Right kidney (tissue), 1 donor: ENCODE measurements around the gene FBXL16.

Source experiments
- DNase-seq: peaks from one replicate; pipeline ENCODE4 v3.0.0-alpha.2; 2016

Gene FBXL16

DNA sequence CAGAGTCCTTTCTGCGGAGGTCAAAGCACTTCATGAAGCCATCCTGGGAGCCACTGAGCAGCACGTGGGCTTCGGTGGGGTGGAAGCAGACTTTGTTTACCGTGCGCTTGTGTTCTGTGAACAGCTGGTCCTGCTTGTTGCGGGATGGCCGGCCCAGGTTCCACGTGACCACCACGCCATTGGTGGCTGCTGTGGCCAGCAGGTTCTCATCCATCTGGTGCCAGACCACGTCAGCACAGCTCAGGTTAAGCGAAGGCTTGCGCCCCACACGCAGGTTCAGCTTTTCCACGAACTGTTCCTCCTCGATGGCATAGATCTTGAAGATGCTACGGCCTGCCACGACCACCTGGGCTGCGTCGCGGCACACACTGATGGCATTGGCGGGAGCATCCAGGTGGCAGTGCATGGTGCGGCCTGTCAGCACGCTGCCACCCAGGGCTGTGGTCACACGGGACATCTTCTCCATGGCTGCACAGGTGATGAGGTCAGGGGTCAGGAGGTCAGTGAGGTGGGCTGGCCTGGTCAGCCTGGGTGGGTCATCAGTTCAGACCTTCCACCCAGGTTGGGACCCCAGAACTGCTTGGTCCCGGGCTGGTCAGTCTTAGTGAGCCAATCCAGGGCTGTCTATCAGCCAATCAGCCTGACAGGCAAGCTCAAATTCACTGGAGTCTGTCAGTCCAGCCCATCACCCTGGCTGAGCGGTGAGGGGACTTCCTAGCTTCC, 16.3 kb downstream of the FBXL16 start:
- no peak for DNase-seq

DNA sequence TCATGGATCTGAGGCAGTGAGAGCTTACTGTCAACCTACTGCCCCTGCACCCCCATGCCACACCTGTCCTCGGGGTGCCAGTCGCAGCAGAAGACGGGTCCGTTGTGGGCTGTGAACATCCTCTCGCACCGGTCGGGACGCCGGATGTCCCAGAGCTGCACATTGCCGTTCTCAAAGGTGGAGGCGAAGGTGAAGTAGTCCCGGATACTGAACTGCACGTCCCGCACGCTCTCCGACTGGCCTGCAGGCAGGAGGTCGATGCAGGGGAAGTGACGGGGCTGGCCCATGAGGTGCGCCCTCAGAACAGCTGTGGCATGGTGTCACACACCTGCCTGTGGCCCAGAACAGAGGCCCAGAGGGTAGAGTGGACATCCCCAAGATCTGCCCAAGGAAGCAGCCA, 18.1 kb downstream of the FBXL16 start:
- no peak for DNase-seq

- DNase-seq, result no peak
Measured at GRCh38 chr16:686459-687260, 18.9 kb downstream of the FBXL16 start.

DNA sequence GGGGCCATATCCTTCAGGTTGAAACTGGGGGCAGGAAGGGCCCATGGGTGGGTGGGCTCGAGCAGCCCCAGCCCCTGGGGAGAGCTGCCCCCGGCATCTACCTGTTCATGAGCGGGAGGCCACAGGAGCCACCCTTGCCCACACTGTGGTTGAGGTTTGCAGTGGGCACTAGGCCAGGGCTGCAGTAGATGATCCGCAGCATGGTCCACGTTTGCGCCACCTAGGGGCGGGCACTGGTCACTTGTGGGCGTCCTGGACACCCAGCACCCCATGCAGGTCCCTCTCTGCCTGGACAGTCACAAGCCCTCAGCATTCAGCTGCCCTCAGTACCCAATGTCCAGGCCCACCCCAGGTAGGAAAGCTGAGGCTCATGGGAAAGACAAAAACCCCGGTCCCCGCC, 19.6 kb downstream of the FBXL16 start:
- no peak for DNase-seq

- DNase-seq, result no peak
Measured at GRCh38 chr16:684961-685696, 20.5 kb downstream of the FBXL16 start.

GRCh38 chr16:684071-684794, 21.4 kb downstream of the FBXL16 start, which contains the start of gene JMJD8:
JMJD8 (minus strand) TSS chr16:684334; CDS start chr16:684319, 15 bp downstream.
- DNase-seq, result peak; percentile 88

DNA sequence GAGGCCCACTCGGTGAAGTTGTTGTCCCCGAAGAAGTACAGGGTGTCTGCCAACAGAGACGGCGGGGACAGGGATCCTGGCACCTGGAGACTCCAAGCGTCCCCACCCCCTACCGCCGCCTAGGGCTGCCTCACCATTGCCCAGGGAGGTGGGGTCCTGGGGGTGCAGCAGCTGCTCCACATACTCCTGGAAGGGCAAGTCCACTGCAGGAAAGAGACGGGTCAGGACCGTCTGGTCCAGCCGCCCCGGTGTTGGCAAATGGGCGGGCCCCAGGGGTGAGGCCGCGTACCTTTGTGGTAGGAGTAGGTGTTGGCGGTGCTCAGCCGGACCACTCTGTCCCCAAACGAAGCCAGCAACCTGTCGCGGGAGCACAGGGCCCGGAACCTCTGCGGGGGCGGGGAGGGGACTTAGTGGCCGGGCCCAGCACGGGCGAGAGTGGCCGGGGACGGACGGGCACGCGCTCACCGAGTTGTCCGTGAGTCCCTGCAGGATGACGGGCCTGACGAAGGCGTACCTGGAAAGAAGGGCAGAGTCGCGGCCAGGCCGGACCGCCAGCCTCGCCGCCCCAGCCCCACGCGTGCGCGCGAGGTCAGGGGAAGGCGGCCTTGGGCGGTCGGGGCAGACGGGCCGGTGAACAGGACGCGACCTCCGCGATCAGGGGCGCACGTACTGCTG, 22.1 kb downstream of the FBXL16 start:
- DNase-seq, result no peak

DNA sequence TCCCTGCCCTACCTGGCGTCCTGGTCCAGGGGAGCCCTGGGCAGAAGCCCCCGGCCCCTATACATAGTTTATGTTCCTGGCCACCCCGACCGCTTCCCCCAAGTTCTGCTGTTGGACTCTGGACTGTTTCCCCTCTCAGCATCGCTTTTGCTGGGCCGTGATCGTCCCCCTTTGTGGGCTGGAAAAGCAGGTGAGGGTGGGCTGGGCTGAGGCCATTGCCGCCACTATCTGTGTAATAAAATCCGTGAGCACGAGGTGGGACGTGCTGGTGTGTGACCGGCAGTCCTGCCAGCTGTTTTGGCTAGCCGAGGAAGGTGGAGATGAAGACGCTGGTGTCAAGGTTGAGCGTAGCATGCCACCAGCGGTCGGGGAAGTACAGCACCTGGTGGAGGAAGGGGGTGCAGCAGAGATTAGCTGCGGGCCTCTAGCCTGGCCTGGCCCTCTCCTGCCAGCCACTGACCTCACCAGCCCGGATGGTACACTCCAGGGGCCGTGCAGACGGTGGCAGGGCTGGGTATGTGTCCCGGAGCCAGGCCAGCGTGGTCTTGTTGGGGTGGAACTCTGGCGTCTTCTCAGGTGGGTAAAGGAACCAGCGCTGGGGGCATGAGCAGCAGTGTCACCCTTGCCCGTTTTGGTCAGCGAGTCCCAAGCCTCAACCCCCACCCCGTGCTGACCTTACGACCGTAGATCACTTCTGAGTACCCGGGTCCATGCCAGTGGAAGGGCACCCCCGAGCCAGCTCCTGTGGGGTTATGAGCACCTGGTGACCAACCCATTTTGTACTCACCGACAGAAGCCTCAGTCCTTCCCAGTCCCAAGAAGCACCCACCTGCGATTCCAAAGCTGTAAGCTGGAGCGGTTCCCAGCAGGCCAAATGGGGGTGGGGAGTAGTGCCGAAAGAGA, 22.9 kb downstream of the FBXL16 start:
- DNase-seq, result no peak

- no peak for DNase-seq
Measured at GRCh38 chr16:681746-682427, 23.7 kb downstream of the FBXL16 start.

DNA sequence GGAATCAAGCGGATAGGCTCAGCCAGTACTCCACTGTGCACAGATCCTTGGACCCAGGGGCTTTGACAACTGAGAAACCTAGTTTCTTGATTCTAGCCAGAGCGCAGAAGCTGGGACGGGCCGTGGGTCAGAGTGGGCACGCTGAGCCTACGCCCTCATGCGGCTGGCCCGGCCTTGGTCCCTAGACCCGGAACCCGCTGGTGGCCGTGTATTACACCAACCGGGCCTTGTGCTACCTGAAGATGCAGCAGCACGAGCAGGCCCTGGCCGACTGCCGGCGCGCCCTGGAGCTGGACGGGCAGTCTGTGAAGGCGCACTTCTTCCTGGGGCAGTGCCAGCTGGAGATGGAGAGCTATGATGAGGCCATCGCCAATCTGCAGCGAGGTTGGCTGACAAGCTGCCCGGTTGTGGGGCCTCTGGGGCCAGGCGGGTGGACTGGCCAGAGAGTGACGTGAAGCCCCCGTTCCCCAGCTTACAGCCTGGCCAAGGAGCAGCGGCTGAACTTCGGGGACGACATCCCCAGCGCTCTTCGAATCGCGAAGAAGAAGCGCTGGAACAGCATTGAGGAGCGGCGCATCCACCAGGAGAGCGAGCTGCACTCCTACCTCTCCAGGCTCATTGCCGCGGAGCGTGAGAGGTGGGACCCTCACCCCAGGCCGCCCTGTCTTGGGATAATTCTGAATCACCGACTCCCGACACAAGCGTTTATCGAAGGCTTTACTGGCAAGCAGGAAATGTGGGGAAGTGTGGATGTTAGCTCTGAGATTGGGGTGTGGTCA, 24.4 kb downstream of the FBXL16 start:
- DNase-seq, result no peak

GRCh38 chr16:680625-680945, 25.0 kb downstream of the FBXL16 start:
- no peak for DNase-seq

DNA sequence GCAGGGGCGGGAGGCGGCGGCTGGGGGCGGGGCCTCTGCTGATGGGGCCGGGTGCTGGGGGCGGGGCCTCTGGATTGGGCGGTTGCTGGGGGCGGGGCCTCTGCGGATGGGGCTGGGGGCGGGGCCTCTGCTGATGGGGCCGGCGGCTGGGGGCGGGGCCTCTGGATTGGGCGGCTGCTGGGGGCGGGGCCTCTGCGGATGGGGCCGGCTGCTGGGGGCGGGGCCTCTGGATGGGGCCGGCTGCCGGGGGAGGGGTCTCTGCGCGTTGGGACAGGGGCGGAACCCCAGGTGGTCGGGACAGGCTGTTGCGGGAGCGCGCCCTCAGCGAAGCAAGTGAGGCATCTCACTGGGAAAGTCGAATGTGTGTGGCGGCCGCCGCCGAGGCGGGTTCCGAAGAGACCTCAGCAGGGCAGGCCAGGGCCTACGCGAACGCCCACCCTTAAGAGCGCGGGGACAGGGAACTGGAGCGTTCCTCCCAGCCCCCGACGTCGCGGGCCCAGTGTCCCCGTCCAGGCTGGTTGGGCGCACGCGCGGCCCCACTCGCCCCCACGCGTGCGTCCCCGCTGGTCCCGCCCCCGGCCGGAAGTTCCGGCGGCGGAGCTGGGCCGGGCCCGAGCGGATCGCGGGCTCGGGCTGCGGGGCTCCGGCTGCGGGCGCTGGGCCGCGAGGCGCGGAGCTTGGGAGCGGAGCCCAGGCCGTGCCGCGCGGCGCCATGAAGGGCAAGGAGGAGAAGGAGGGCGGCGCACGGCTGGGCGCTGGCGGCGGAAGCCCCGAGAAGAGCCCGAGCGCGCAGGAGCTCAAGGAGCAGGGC, 25.6 kb downstream of the FBXL16 start, which contains the start of gene STUB1:
Gene STUB1, plus strand, starts transcription at position 597 of the 811 bp plus-strand sequence. Its CDS starts 116 bp downstream, at position 713.
- DNase-seq, result peak; percentile 90

DNA sequence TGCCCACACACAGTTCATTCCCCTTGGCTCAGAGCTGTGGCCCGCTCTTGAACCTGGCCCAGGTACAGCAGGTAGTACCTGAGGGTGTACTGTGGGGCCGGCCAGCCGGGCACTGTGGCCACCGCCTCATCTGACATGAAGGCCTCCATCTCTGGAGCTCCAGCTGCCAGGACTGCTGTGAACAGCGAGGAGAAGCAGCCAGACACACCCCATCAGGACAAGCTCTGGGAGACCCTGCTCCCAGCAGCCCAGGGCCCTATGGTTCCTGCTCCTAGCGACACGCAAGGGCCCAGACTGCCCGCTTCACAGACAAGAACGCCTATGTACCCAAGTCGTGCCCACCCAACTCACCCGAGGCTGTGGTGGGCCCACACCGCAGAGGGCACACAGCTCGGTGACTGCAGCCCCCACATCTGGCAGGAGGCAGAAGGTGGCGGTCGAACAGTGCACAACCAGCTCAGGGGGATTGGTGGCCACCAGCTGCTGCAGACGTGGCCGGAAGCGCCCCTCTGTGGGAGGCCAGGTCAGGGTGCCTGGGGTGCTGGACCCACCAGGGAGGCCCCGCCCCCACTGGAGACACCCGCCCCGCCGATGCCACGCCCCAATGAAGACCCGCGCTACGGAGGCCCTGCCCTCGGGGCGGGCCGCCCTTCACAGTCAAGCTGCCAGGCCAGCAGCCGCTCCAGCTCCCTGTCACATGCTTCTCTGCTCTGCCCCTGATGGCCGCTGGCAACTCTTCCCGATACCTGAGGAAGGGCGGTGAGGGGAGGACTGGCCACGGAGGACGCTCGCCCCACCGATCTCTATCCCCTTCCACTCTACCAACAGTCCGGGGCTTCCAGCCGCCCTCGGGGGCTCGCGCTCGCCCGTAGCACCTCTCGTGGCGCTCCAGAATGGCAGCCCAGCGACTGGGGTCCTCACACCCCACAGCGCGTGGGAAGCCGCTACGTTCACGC, 26.5 kb downstream of the FBXL16 start:
- peak; percentile 85 for DNase-seq

DNA sequence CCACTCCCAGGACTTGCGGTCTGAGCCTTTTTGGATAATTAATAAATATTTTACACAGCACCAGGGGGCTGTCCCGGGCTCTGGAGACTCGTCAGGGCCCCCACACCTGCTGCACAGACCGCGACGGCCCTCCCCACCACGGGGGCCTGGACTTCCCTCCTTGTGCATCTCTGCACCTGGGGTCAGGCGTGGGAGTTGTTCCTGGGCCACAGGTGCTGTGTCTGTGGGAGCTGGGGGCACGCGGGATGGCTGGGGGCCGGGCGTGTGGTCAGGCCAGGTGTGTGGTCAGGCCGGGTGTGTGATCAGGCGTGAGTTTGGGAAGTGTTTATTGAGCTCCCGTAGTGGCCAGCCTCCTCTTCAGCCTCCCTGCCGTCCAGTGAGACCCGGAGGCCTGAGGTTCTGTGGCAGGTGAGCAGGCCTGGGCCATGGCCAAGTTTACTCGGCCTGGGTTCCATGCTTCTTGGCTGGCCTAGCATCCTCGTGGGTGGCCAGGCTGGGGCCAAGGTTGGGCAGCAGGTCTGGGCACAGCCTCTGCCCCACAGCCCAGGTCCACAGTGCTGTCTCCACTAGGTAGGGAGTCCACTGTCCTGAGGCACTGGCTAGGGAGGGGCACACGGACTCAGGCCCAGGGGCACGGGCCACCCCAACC, 27.3 kb downstream of the FBXL16 start:
- DNase-seq, result no peak

DNA sequence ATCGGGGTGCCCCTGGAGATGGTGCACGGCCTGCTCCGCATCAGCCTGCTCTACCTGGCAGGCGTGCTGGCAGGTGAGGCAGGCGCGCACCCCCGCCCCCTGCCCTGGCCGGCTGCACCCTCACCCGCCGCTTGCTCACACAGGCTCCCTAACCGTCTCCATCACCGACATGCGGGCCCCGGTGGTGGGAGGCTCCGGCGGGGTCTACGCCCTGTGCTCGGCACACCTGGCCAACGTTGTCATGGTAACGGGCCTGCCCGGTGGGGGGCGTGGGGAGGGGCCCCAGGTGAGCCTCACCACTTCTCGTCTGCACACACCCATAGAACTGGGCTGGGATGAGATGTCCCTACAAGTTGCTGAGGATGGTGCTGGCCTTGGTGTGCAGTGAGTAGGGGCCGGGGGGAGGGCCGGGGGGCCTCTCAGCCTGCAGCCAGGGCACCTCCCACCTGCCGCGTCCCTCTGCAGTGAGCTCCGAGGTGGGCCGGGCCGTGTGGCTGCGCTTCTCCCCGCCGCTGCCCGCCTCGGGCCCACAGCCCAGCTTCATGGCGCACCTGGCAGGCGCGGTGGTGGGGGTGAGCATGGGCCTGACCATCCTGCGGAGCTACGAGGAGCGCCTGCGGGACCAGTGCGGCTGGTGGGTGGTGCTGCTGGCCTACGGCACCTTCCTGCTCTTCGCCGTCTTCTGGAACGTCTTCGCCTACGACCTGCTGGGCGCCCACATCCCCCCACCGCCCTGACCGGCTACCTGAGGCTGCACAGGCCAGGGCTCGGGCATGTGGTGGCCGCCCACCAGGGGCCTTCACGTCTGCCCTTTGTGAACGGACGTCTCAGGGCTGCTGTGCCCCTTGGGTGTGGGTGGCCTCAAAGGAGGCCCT, 28.0 kb downstream of the FBXL16 start:
- DNase-seq, result no peak

DNA sequence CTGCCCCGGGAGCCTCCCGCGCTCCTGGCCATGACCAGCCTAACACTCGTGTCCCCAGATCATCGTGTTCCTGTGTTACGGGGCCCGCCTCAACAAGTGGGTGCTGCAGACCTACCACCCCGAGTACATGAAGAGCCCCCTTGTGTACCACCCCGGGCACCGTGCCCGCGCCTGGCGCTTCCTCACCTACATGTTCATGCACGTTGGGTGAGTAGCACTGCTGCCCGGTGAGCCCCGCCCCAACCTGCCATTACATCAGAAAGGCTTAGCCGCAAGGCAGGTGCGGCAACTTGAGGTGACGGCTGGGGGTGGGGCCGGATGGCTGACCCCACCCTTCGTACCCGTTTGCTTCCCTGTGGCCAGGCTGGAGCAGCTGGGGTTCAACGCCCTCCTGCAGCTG, 28.7 kb downstream of the FBXL16 start:
- DNase-seq, result no peak
